NT2/D1 (cell line): ENCODE data around the gene ATP6V1G2.

Experiments
- DNase-seq: peaks from one replicate; pipeline ENCODE4 v3.0.0-alpha.2; 2011; ENCODE audit warnings: low read depth, low spot score
- H3K27me3 ChIP-seq: 2 replicates; pipeline ENCODE4 v1.6.0; 2011; ENCODE audit warnings: mild to moderate bottlenecking; ENCODE audit not compliant: insufficient read length, insufficient read depth
- H3K36me3 ChIP-seq: 2 replicates; pipeline ENCODE4 v1.6.1; 2011; ENCODE audit warnings: mild to moderate bottlenecking, low read length, mixed read lengths; ENCODE audit not compliant: insufficient read depth, insufficient read length
- H3K4me1 ChIP-seq: 2 replicates; pipeline ENCODE4 v1.5.1; 2011; ENCODE audit not compliant: insufficient read depth, insufficient read length
- H3K4me3 ChIP-seq: 2 replicates; pipeline ENCODE4 v1.5.1; 2011; ENCODE audit warnings: low read depth; ENCODE audit not compliant: insufficient read length
- H3K9ac ChIP-seq: 2 replicates; pipeline ENCODE4 v1.6.0; 2011; ENCODE audit warnings: low read depth; ENCODE audit not compliant: insufficient read length
- H3K9me3 ChIP-seq: 2 replicates; pipeline ENCODE4 v1.5.1; 2011; ENCODE audit warnings: mild to moderate bottlenecking, low read length; ENCODE audit not compliant: insufficient read depth
- SUZ12 ChIP-seq: IDR thresholded peaks from 2 replicates; pipeline ENCODE4 v1.6.1; 2011; ENCODE audit not compliant: insufficient read length, insufficient read depth; ENCODE audit errors: extremely low read depth
- YY1 ChIP-seq: IDR thresholded peaks from 2 replicates; pipeline ENCODE4 v1.6.1; 2011; ENCODE audit not compliant: insufficient read length, insufficient read depth
- ZNF274 ChIP-seq: IDR thresholded peaks from 2 replicates; pipeline ENCODE4 v1.6.1; 2011; ENCODE audit warnings: mild to moderate bottlenecking, low read depth, low read length

Gene ATP6V1G2

DNA sequence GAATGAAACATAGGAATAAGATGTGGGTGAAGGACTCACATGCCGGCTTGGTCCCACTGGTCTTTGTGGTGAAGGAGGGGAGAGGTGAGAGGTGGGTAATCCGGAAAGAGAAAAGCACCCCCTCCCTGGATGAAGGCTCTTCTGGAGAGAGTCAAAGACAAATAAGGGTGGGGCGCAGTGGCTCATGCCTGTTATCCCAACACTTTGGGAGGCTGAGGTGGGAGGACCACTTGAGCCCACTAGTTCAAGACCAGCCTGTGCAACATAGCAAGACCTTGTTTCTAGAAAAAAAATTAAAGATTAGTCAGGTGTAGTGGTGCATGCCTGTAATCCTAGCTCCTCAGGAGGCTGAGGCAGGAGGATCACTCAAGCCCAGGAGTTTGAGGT, 32.7 kb upstream of the ATP6V1G2 start:
- Histone ChIP-seq H3K27me3 (no peaks in the 10 kb centered on the region), H3K4me1 (peaks cover 13% of the 10 kb centered on the region), H3K4me3 (no peak overlapping the region), H3K9me3 (no peaks in the 10 kb centered on the region), H3K36me3 (peaks cover 3% of the 10 kb centered on the region), H3K9ac (no peak overlapping the region)
- no peak for DNase-seq
- no peak for TF ChIP-seq YY1
- TF ChIP-seq SUZ12: no peak
- no peak for TF ChIP-seq ZNF274

DNA sequence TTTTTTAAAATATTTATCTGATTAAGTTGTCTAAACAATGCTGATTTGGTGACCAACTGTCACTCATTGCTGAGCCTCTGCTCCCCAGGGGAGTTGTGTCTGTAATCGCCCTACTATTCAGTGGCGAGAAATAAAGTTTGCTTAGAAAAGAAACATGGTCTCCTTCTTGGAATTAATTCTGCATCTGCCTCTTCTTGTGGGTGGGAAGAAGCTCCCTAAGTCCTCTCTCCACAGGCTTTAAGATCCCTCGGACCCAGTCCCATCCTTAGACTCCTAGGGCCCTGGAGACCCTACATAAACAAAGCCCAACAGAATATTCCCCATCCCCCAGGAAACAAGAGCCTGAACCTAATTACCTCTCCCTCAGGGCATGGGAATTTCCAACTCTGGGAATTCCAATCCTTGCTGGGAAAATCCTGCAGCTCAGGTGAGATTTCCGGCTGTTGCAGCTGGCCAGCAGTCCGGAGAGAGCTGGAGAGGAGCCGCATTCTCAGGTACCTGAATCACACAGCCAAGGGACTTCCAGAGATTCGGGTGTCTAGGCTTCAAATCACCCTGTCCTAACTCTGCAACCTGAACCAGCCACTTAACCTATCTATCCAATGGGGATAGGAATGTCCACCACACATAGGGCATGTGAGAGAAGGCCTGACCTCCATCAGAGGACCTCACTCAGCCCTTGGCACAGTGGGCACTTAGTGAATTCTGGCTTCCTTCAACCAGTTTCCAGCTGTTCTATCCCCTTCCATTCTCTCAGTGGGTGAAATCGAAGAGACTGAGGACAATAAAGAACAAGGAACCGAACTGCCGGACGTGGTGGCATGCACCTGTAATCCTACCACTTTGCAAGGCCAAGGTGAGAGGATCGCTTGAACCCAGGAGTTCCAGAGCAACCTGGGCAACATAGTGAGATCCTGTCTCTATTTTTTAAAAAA, 32.0 kb upstream of the ATP6V1G2 start:
- Histone ChIP-seq H3K9ac (no peak overlapping the region), H3K36me3 (peaks cover 3% of the 10 kb centered on the region), H3K9me3 (no peaks in the 10 kb centered on the region), H3K27me3 (no peaks in the 10 kb centered on the region), H3K4me1 (peaks cover 13% of the 10 kb centered on the region), H3K4me3 (no peak overlapping the region)
- no peak for TF ChIP-seq YY1
- no peak for TF ChIP-seq ZNF274
- TF ChIP-seq SUZ12: no peak
- no peak for DNase-seq

- TF ChIP-seq SUZ12 (no peak), ZNF274 (no peak), YY1 (no peak)
- DNase-seq: no peak
- Histone ChIP-seq H3K9me3 (no peaks in the 10 kb centered on the region), H3K36me3 (peaks cover 3% of the 10 kb centered on the region), H3K9ac (no peak overlapping the region), H3K27me3 (no peaks in the 10 kb centered on the region), H3K4me1 (peaks cover 16% of the 10 kb centered on the region), H3K4me3 (no peak overlapping the region)
Measured at GRCh38 chr6:31577579-31577966, 31.2 kb upstream of the ATP6V1G2 start.

- TF ChIP-seq ZNF274: no peak
- TF ChIP-seq SUZ12: no peak
- no peak for TF ChIP-seq YY1
- Histone ChIP-seq H3K4me1 (peaks cover 18% of the 10 kb centered on the region), H3K36me3 (peaks cover 3% of the 10 kb centered on the region), H3K4me3 (no peak overlapping the region), H3K9ac (no peak overlapping the region), H3K9me3 (no peaks in the 10 kb centered on the region), H3K27me3 (no peaks in the 10 kb centered on the region)
- DNase-seq: no peak
Measured at GRCh38 chr6:31576897-31577578, 30.6 kb upstream of the ATP6V1G2 start.

- DNase-seq: no peak
- Histone ChIP-seq H3K27me3 (no peaks in the 10 kb centered on the region), H3K4me1 (peaks cover 14% of the 10 kb centered on the region), H3K36me3 (peaks cover 3% of the 10 kb centered on the region), H3K4me3 (no peak overlapping the region), H3K9me3 (no peaks in the 10 kb centered on the region), H3K9ac (no peak overlapping the region)
- TF ChIP-seq SUZ12 (no peak), YY1 (no peak), ZNF274 (no peak)
Measured at GRCh38 chr6:31575952-31576685, 29.7 kb upstream of the ATP6V1G2 start.

DNA sequence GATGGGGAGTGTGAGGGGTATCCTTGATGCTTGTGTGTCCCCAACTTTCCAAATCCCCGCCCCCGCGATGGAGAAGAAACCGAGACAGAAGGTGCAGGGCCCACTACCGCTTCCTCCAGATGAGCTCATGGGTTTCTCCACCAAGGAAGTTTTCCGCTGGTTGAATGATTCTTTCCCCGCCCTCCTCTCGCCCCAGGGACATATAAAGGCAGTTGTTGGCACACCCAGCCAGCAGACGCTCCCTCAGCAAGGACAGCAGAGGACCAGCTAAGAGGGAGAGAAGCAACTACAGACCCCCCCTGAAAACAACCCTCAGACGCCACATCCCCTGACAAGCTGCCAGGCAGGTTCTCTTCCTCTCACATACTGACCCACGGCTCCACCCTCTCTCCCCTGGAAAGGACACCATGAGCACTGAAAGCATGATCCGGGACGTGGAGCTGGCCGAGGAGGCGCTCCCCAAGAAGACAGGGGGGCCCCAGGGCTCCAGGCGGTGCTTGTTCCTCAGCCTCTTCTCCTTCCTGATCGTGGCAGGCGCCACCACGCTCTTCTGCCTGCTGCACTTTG, 29.0 kb upstream of the ATP6V1G2 start, which contains the start of gene TNF:
Gene TNF, plus strand, starts transcription at position 231 of the 567 bp plus-strand sequence. Its CDS starts 177 bp downstream, at position 408.
- DNase-seq: no peak
- TF ChIP-seq YY1: no peak
- no peak for TF ChIP-seq SUZ12
- TF ChIP-seq ZNF274: no peak
- H3K4me1 ChIP-seq: peaks cover 12% of the 10 kb centered on the region
- H3K4me3 ChIP-seq: no peak within 1 kb of the TSS
- no peak within 1 kb of the TSS for H3K9ac ChIP-seq
- H3K27me3 ChIP-seq: no peaks in the 10 kb centered on the region
- peaks cover 3% of the 10 kb centered on the region for H3K36me3 ChIP-seq
- no peaks in the 10 kb centered on the region for H3K9me3 ChIP-seq
